Measurements from ENCODE around the gene XYLB.
"Not testable (repeated sequence)": the region's sequence is repeated elsewhere in the genome, so short reads cannot be mapped to it uniquely, and the experiment has no call there.

XYLB gene

GRCh38 chr3:38401246-38401962, 54.8 kb downstream of the XYLB start:
- DNase-seq, result no peak

- no peak for DNase-seq
These were observed 57.7 kb downstream of the XYLB start for GRCh38 chr3:38404286-38404685.

GRCh38 chr3:38411591-38411990, 65.0 kb downstream of the XYLB start:
- DNase-seq, result no peak

- DNase-seq, result not testable (repeated sequence)
These were observed 74.2 kb downstream of the XYLB start for GRCh38 chr3:38420758-38421157.

- DNase-seq, result no peak
These were observed 75.2 kb downstream of the XYLB start for GRCh38 chr3:38421679-38422336.

GRCh38 chr3:38426798-38427426, 80.3 kb downstream of the XYLB start:
- peak; percentile 17 for DNase-seq

- DNase-seq, result not testable (repeated sequence)
These were observed 86.5 kb downstream of the XYLB start for GRCh38 chr3:38432871-38433658.

- not testable (repeated sequence) for DNase-seq
These were observed 87.1 kb downstream of the XYLB start for GRCh38 chr3:38433661-38434060.

GRCh38 chr3:38438436-38439069, 92.0 kb downstream of the XYLB start:
- DNase-seq, result peak; percentile 10

GRCh38 chr3:38443205-38443604, 96.6 kb downstream of the XYLB start:
- not testable (repeated sequence) for DNase-seq

- no peak for DNase-seq
These were observed 99.6 kb downstream of the XYLB start for GRCh38 chr3:38446085-38446686.

GRCh38 chr3:38446812-38447211, 100.2 kb downstream of the XYLB start:
- no peak for DNase-seq

GRCh38 chr3:38450853-38451252, 104.3 kb downstream of the XYLB start:
- no peak for DNase-seq

- DNase-seq, result peak; percentile 54
These were observed 106.7 kb downstream of the XYLB start, which contains the start of gene ACVR2B for GRCh38 chr3:38453075-38453912. ACVR2B (plus strand) TSS chr3:38453890; CDS start chr3:38454323, 433 bp downstream.

- no peak for DNase-seq
These were observed 107.3 kb downstream of the XYLB start for GRCh38 chr3:38453913-38454177.

GRCh38 chr3:38454178-38454883, 107.7 kb downstream of the XYLB start:
- DNase-seq, result peak; percentile 28

GRCh38 chr3:38454884-38455638, 108.5 kb downstream of the XYLB start:
- DNase-seq, result peak; percentile 32

- no peak for DNase-seq
These were observed 109.2 kb downstream of the XYLB start for GRCh38 chr3:38455639-38456430.
